Activated CD4-positive, alpha-beta T cell treated with anti-CD3 and anti-CD28 coated beads for 1 hour (primary cell): ENCODE results near the gene SPTBN5.

ENCODE experiments used
- DNase-seq: peaks from one replicate; pipeline ENCODE4 v3.0.0-alpha.2; 2020

Gene SPTBN5

GRCh38 chr15:41900526-41901380 is 6.9 kb upstream of the SPTBN5 start:
- DNase-seq, result no peak

GRCh38 chr15:41899854-41900442 is 6.1 kb upstream of the SPTBN5 start:
- DNase-seq, result no peak

GRCh38 chr15:41897363-41897799 is 3.5 kb upstream of the SPTBN5 start:
- DNase-seq, result no peak

GRCh38 chr15:41896566-41896965 is 2.7 kb upstream of the SPTBN5 start:
- DNase-seq, result no peak

GRCh38 chr15:41895957-41896356 is 2.1 kb upstream of the SPTBN5 start:
- no peak for DNase-seq

- DNase-seq, result no peak
These were observed 1.6 kb upstream of the SPTBN5 start for GRCh38 chr15:41895491-41895890.

GRCh38 chr15:41894791-41895463 is 1.1 kb upstream of the SPTBN5 start:
- DNase-seq, result peak; percentile 82

- no peak for DNase-seq
These were observed 468 bp upstream of the SPTBN5 start for GRCh38 chr15:41894251-41894790.

- DNase-seq, result no peak
These were observed 1.0 kb downstream of the SPTBN5 start for GRCh38 chr15:41892621-41893421.

- DNase-seq, result no peak
These were observed 1.9 kb downstream of the SPTBN5 start for GRCh38 chr15:41891946-41892345.

GRCh38 chr15:41891226-41891625 is 2.6 kb downstream of the SPTBN5 start:
- no peak for DNase-seq

GRCh38 chr15:41890050-41890690 is 3.7 kb downstream of the SPTBN5 start:
- DNase-seq, result no peak

GRCh38 chr15:41888662-41889253 is 5.1 kb downstream of the SPTBN5 start:
- DNase-seq, result no peak

GRCh38 chr15:41887893-41888292 is 6.0 kb downstream of the SPTBN5 start:
- no peak for DNase-seq

GRCh38 chr15:41887161-41887560 is 6.7 kb downstream of the SPTBN5 start:
- DNase-seq, result no peak

GRCh38 chr15:41886741-41887140 is 7.1 kb downstream of the SPTBN5 start:
- DNase-seq, result no peak

GRCh38 chr15:41885841-41886240 is 8.0 kb downstream of the SPTBN5 start:
- DNase-seq, result no peak

- DNase-seq, result no peak
These were observed 8.5 kb downstream of the SPTBN5 start for GRCh38 chr15:41885321-41885720.

- DNase-seq, result no peak
These were observed 9.4 kb downstream of the SPTBN5 start for GRCh38 chr15:41884458-41884857.

- DNase-seq, result no peak
These were observed 10.4 kb downstream of the SPTBN5 start for GRCh38 chr15:41883484-41883825.

GRCh38 chr15:41882689-41883483 is 11.0 kb downstream of the SPTBN5 start:
- no peak for DNase-seq
